ENCODE results near the gene IDUA. TPM values are rescaled to one million over a fixed set of nuclear protein-coding genes. Genes with fewer than 3 reads are reported as not detected.

Gene IDUA
- total and polyA plus RNA-seq, 8 donors = 8.8 to 278 (median 21.7) TPM

GRCh38 chr4:1021386-1022050 is 34.7 kb downstream of the IDUA start:
- Histone ChIP-seq H3K27ac (no peak overlapping the region), H3K36me3 (peaks cover 7 to 40% (median 36%) of the 10 kb centered on the region in 4 donors), H3K4me3 (no peak overlapping the region), H3K4me1 (peaks cover 0 to 20% (median 14%) of the 10 kb centered on the region in 4 donors), H3K9me3 (no peaks in the 10 kb centered on the region), H3K27me3 (no peaks in the 10 kb centered on the region)
- intact Hi-C loops (cut with DNase I; ENCODE audit: low total_unique reads) = no loop called here
- 85 to 94% (median 89%) methylated on average over 12 to 19 of the region's 19 CpGs for WGBS, 5 donors
- no peak for DNase-seq
- TF ChIP-seq POLR2A (IDR thresholded peaks at IDR 0.05) = no peak
- no peak for TF ChIP-seq CTCF (IDR thresholded peaks at IDR 0.05)
- TF ChIP-seq EP300 (IDR thresholded peaks at IDR 0.05) = no peak
- no peak for TF ChIP-seq POLR2AphosphoS5 (IDR thresholded peaks at IDR 0.05)

GRCh38 chr4:1022051-1022738 is 35.4 kb downstream of the IDUA start:
- H3K9me3 ChIP-seq = no peaks in the 10 kb centered on the region
- no peak for DNase-seq
- H3K27ac ChIP-seq = no peak overlapping the region
- H3K4me1 ChIP-seq = peaks cover 0 to 25% (median 14%) of the 10 kb centered on the region in 4 donors
- H3K36me3 ChIP-seq = peaks cover 7 to 40% (median 36%) of the 10 kb centered on the region in 4 donors
- TF ChIP-seq POLR2A (IDR thresholded peaks at IDR 0.05) = no peak
- no peak for TF ChIP-seq EP300 (IDR thresholded peaks at IDR 0.05)
- no peak for TF ChIP-seq CTCF (IDR thresholded peaks at IDR 0.05)
- no peak for TF ChIP-seq POLR2AphosphoS5 (IDR thresholded peaks at IDR 0.05)
- H3K27me3 ChIP-seq = no peaks in the 10 kb centered on the region
- intact Hi-C loops (cut with DNase I; ENCODE audit: low total_unique reads) = no loop called here
- WGBS, 5 donors = 74 to 82% (median 79%) methylated on average over 15 to 46 of the region's 46 CpGs
- no peak overlapping the region for H3K4me3 ChIP-seq

- DNase-seq = peak; percentile 56 to 67
- Histone ChIP-seq H3K9me3 (no peaks in the 10 kb centered on the region), H3K27me3 (no peaks in the 10 kb centered on the region), H3K27ac (no peak overlapping the region), H3K4me1 (peaks cover 0 to 25% (median 14%) of the 10 kb centered on the region in 4 donors), H3K4me3 (no peak overlapping the region), H3K36me3 (peaks cover 7 to 40% (median 36%) of the 10 kb centered on the region in 4 donors)
- intact Hi-C loops (cut with DNase I; ENCODE audit: low total_unique reads) = no loop called here
- 44 to 81% (median 63%) methylated on average over 8 to 19 of the region's 19 CpGs for WGBS, 5 donors
- no peak for TF ChIP-seq EP300 (IDR thresholded peaks at IDR 0.05)
- TF ChIP-seq POLR2A (IDR thresholded peaks at IDR 0.05) = no peak
- TF ChIP-seq POLR2AphosphoS5 (IDR thresholded peaks at IDR 0.05) = no peak
- TF ChIP-seq CTCF (IDR thresholded peaks at IDR 0.05) = no peak
Observed at GRCh38 chr4:1022739-1023066, 35.9 kb downstream of the IDUA start.

- Histone ChIP-seq H3K4me3 (no peak overlapping the region), H3K4me1 (peaks cover 0 to 25% (median 13%) of the 10 kb centered on the region in 4 donors), H3K36me3 (peaks cover 7 to 40% (median 36%) of the 10 kb centered on the region in 4 donors), H3K27ac (no peak overlapping the region), H3K9me3 (no peaks in the 10 kb centered on the region), H3K27me3 (peaks cover 0 to under 1% (median 0%) of the 10 kb centered on the region in 3 donors)
- DNase-seq = no peak
- intact Hi-C loops (cut with DNase I; ENCODE audit: low total_unique reads) = no loop called here
- 87 to 96% (median 94%) methylated on average over 14 to 20 of the region's 20 CpGs for WGBS, 5 donors
- TF ChIP-seq CTCF (IDR thresholded peaks at IDR 0.05) (no peak), POLR2AphosphoS5 (IDR thresholded peaks at IDR 0.05) (no peak), POLR2A (IDR thresholded peaks at IDR 0.05) (no peak)
Observed at GRCh38 chr4:1023075-1023640, 36.3 kb downstream of the IDUA start.
